Mucosa of gallbladder (tissue), 1 donor: ENCODE results near the gene NAGS. TPM values are rescaled to one million over a fixed set of nuclear protein-coding genes. Genes with fewer than 3 reads are reported as not detected.
A peak's percentile ranks its signal among the peaks of the same experiment; 100 is the strongest.
"Not testable (repeated sequence)": the region's sequence is repeated elsewhere in the genome, so short reads cannot be mapped to it uniquely, and the experiment has no call there.

ENCODE experiments used
- DNase-seq: peaks from one replicate; pipeline ENCODE4 v3.0.0-alpha.2; 2020; ENCODE audit warnings: low spot score
- total RNA-seq: library from RNA; stranded (reverse); gene quantifications from one replicate; pipeline ENCODE4 v1.2.1, GENCODE V29; 2021
- donor health status: DM: no; HTN: no; CAD: no.

The NAGS gene
- total RNA-seq, 1 donor from 2014 or later: 3.6 TPM

GRCh38 chr17:43983515-43984411 is 20.7 kb upstream of the NAGS start:
- DNase-seq: peak; percentile 16

GRCh38 chr17:43984521-43984920 is 19.9 kb upstream of the NAGS start:
- DNase-seq: no peak

- no peak for DNase-seq
Measured at GRCh38 chr17:43986225-43986981, 18.0 kb upstream of the NAGS start.

GRCh38 chr17:43987131-43988021 is 17.0 kb upstream of the NAGS start:
- no peak for DNase-seq

- no peak for DNase-seq
Measured at GRCh38 chr17:43988301-43988700, 16.1 kb upstream of the NAGS start.

- no peak for DNase-seq
Measured at GRCh38 chr17:43992641-43993040, 11.8 kb upstream of the NAGS start.

- DNase-seq: peak; percentile 53
Measured at GRCh38 chr17:43994272-43995149, 9.9 kb upstream of the NAGS start.

GRCh38 chr17:43995150-43995471 is 9.3 kb upstream of the NAGS start:
- no peak for DNase-seq

- not testable (repeated sequence) for DNase-seq
Measured at GRCh38 chr17:43997180-43997579, 7.2 kb upstream of the NAGS start.

- no peak for DNase-seq
Measured at GRCh38 chr17:43998552-43998951, 5.9 kb upstream of the NAGS start.

- no peak for DNase-seq
Measured at GRCh38 chr17:43999024-43999423, 5.4 kb upstream of the NAGS start.

GRCh38 chr17:44000141-44000860 is 4.1 kb upstream of the NAGS start:
- no peak for DNase-seq

GRCh38 chr17:44000871-44001460 is 3.5 kb upstream of the NAGS start:
- DNase-seq: no peak

- DNase-seq: no peak
Measured at GRCh38 chr17:44001461-44001920, 2.9 kb upstream of the NAGS start.

GRCh38 chr17:44002141-44002848 is 2.1 kb upstream of the NAGS start:
- no peak for DNase-seq

- no peak for DNase-seq
Measured at GRCh38 chr17:44004761-44005526, 522 bp downstream of the NAGS start.

GRCh38 chr17:44005527-44006271 is 1.3 kb downstream of the NAGS start:
- peak; percentile 39 for DNase-seq

- no peak for DNase-seq
Measured at GRCh38 chr17:44006272-44006597, 1.8 kb downstream of the NAGS start.
